WERI-Rb-1 (cell line): Measurements from ENCODE around the gene MGAM2.

ENCODE experiments used
- DNase-seq: peaks from one replicate; pipeline ENCODE4 v3.0.0-alpha.2; 2020
- H3K27ac ChIP-seq: fragments of 250-450 bp; sonication (Bioruptor Pico); 2 replicates; pipeline ENCODE4 v1.5.1; 2020; ENCODE audit warnings: mild to moderate bottlenecking, moderate library complexity
- H3K27me3 ChIP-seq: fragments of 250-450 bp; sonication (Bioruptor Pico); 2 replicates; pipeline ENCODE4 v1.5.1; 2021; ENCODE audit warnings: mild to moderate bottlenecking, low read depth, moderate library complexity; ENCODE audit not compliant: insufficient read depth, severe bottlenecking
- H3K36me3 ChIP-seq: fragments of 250-450 bp; sonication (Bioruptor Pico); 2 replicates; pipeline ENCODE4 v1.5.1; 2020; ENCODE audit warnings: mild to moderate bottlenecking, moderate library complexity
- H3K4me3 ChIP-seq: 2 replicates; pipeline ENCODE4 v1.5.1; 2011; ENCODE audit warnings: low read depth, mild to moderate bottlenecking, control low read depth, low read length
- H3K9me3 ChIP-seq: fragments of 250-450 bp; sonication (Bioruptor Pico); 2 replicates; pipeline ENCODE4 v1.5.1; 2021; ENCODE audit warnings: mild to moderate bottlenecking, moderate library complexity; ENCODE audit not compliant: severe bottlenecking
- TF ChIP-seq, protein P1 (sequence below): IDR thresholded peaks from 2 replicates; pipeline ENCODE4 v1.5.1; 2011; ENCODE audit warnings: low read depth, mild to moderate bottlenecking, control low read depth, inconsistent platforms, low read length

MGAM2 gene

DNA sequence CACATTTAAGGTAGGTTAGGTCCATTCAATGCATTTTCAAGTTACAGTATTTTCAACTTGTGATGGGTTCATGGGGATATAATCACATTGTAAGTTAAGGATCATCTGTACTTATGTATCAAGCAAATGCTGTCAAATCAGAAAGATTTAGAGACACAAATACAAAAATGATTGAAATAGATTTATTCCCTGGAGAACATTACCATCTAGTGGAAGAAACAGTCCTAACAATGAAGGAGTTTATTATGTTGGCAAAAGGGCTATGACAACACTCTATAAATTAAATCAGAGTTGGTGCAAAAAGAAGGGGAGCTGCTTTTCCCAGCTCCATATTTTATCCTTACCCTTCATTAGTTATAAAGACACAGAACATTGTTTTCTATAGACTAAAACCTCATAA lies 77.3 kb downstream of the MGAM2 start:
- Histone ChIP-seq H3K27ac (no peak overlapping the region), H3K9me3 (no peaks in the 10 kb centered on the region), H3K4me3 (no peak overlapping the region), H3K36me3 (no peaks in the 10 kb centered on the region), H3K27me3 (no peaks in the 10 kb centered on the region)
- TF ChIP-seq, protein P1, sequence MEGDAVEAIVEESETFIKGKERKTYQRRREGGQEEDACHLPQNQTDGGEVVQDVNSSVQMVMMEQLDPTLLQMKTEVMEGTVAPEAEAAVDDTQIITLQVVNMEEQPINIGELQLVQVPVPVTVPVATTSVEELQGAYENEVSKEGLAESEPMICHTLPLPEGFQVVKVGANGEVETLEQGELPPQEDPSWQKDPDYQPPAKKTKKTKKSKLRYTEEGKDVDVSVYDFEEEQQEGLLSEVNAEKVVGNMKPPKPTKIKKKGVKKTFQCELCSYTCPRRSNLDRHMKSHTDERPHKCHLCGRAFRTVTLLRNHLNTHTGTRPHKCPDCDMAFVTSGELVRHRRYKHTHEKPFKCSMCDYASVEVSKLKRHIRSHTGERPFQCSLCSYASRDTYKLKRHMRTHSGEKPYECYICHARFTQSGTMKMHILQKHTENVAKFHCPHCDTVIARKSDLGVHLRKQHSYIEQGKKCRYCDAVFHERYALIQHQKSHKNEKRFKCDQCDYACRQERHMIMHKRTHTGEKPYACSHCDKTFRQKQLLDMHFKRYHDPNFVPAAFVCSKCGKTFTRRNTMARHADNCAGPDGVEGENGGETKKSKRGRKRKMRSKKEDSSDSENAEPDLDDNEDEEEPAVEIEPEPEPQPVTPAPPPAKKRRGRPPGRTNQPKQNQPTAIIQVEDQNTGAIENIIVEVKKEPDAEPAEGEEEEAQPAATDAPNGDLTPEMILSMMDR = no peak
- no peak for DNase-seq

DNA sequence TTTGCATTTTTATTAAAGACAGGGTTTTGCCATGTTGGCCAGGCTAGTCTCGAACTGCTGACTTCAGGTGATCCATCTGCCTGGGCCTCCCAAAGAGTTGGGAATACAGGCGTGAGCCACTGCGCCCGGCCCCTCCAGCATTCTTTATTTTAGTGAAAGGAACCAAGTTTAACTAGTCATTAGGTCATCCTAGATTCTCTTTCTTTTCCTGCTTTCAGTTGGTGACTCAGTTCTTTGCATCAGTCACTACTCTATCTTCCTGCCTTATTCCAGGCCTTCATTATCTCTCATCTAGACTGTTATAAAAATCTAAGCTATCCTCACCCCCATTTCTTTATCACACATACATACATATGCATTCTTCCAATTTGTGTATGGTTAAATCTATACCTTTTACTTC lies 82.7 kb downstream of the MGAM2 start:
- TF ChIP-seq, protein P1 = no peak
- no peaks in the 10 kb centered on the region for H3K27me3 ChIP-seq
- DNase-seq = no peak
- no peaks in the 10 kb centered on the region for H3K9me3 ChIP-seq
- no peak overlapping the region for H3K4me3 ChIP-seq
- no peak overlapping the region for H3K27ac ChIP-seq
- H3K36me3 ChIP-seq = no peaks in the 10 kb centered on the region

DNA sequence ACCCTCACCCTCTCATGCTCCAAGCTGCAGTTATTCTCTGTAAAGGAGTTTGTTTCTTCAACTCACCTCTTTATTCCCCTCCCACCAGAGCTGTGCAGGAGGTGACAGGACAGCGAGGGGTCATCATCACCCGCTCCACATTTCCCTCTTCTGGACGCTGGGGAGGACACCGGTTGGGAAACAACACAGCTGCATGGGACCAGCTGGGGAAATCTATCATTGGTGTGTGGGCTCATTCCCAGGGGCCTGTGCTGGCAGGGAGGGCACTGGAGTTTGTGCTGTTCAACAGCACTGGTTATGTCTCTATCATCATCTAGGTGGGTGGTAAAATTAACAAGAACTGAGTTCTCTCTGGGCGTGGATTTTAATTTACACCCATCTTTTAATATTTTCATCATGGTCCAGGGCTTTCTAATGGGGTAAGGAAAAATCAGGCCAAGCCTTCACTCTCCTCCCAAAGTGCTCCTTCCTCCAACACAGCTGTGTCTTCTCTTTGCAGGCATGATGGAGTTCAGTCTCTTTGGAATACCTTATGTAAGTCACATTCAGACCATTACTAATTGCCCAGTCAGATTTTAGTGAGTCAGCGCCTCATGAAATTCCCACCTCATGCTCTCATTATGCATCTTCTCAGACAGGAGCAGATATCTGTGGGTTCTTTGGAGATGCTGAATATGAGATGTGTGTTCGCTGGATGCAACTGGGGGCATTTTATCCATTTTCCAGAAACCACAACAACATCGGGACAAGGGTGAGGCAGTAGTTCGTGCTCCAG lies 84.7 kb downstream of the MGAM2 start:
- Histone ChIP-seq H3K9me3 (no peaks in the 10 kb centered on the region), H3K27ac (no peak overlapping the region), H3K36me3 (no peaks in the 10 kb centered on the region), H3K4me3 (no peak overlapping the region), H3K27me3 (no peaks in the 10 kb centered on the region)
- TF ChIP-seq, protein P1 = no peak
- no peak for DNase-seq

DNA sequence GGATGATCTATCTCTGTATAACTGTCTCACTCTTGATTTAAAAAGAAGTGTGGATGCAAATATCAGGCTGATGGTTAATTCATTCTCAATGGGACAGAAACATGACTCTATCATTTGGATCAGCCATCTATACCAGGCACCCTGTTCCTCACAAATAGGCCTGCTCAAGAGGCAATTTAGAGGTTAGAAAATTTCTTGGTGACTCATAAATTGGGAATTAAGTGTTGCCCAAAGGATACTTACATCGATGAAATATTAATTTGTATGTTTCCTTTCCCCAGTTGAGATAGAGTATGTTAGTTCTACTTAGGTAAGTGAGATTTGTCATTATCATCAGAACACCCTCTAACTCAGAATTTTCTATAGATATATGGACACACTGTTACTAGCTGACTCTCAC lies 88.7 kb downstream of the MGAM2 start:
- TF ChIP-seq, protein P1 = no peak
- no peak overlapping the region for H3K27ac ChIP-seq
- H3K4me3 ChIP-seq = no peak overlapping the region
- no peaks in the 10 kb centered on the region for H3K9me3 ChIP-seq
- no peaks in the 10 kb centered on the region for H3K36me3 ChIP-seq
- H3K27me3 ChIP-seq = no peaks in the 10 kb centered on the region
- no peak for DNase-seq

DNA sequence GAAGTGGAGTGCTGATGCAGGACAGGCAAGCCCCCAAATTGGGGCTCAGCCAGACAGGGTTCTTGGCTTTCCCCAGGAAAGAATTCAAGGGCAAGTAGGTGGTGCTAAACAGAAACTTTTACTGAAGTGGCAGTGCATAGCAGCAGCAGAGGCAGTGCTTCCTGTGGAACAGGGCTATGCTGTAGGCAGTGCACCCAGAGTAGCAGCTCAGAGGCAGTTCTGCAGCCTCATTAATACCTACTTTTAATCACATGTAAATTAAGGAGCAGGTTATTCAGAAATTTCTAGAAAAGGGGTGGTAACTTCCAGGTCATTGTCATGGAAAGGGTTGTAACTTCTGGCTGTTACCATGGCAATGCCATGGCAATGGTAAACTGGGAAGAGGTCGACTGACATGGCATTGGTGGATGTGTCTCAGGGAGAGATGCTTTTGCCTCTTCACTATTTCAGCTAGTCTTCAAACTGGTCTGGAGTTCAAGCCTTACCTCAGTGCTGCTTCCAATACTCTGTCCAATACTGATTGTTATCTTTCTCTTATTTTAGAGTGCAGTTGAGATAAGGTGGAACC lies 117.1 kb downstream of the MGAM2 start:
- Histone ChIP-seq H3K9me3 (peaks cover 3% of the 10 kb centered on the region), H3K27me3 (no peaks in the 10 kb centered on the region), H3K4me3 (no peak overlapping the region), H3K36me3 (no peaks in the 10 kb centered on the region), H3K27ac (no peak overlapping the region)
- no peak for DNase-seq
- TF ChIP-seq, protein P1 = no peak

DNA sequence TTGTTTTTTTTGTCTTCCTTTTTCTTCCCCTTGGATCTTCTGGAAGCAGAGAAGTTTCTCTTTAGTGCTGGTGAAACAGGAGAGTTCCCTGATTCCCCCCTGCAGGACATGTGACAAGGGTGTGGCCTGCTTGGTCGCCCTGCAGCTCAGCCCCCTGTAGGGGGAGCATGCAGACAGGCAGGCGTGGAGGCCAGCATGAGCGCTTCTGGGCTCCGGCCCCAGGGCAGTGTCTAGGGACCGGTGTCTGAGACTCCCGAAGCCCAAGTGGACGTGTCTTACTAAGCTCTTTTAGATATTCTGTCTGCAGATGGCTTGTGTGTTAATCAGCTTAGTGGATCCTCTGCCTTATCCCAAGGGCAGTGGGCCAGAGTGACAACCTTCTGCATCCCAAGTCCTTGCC lies 120.2 kb downstream of the MGAM2 start:
- peak; percentile 98 for DNase-seq
- Histone ChIP-seq H3K9me3 (peaks cover 6% of the 10 kb centered on the region), H3K36me3 (no peaks in the 10 kb centered on the region), H3K27me3 (no peaks in the 10 kb centered on the region), H3K27ac (peak overlapping the region; percentile 92), H3K4me3 (peak overlapping the region; percentile 19; the same call in 1 of the 2 replicates)
- TF ChIP-seq, protein P1 = peak; percentile 85
